Mesothelial cell of epicardium (in vitro differentiated cells): ENCODE measurements around the gene SPIRE2. TPM values are rescaled to one million over a fixed set of nuclear protein-coding genes. Genes with fewer than 3 reads are reported as not detected.
A peak's percentile ranks its signal among the peaks of the same experiment; 100 is the strongest.
"Not testable (repeated sequence)": the region's sequence is repeated elsewhere in the genome, so short reads cannot be mapped to it uniquely, and the experiment has no call there.

ENCODE experiments used
- DNase-seq, 2 experiments: peaks; one replicate each; pipeline ENCODE4 v3.0.0; 2021; ENCODE audit warnings: low spot score in 2 of 2; ENCODE audit not compliant: unreplicated experiment in 2 of 2
- H3K27ac Mint-ChIP-seq: 2 replicates; pipeline ENCODE4 v1.8.0; 2021; ENCODE audit warnings: mixed read lengths
- H3K27me3 Mint-ChIP-seq: 2 replicates; pipeline ENCODE4 v1.8.0; 2021; ENCODE audit warnings: low read depth, mixed read lengths
- H3K36me3 Mint-ChIP-seq: 2 replicates; pipeline ENCODE4 v1.8.0; 2021; ENCODE audit warnings: mixed read lengths
- H3K4me1 Mint-ChIP-seq: 2 replicates; pipeline ENCODE4 v1.8.0; 2021; ENCODE audit warnings: mixed read lengths
- H3K4me3 Mint-ChIP-seq: 2 replicates; pipeline ENCODE4 v1.8.0; 2021; ENCODE audit warnings: mild to moderate bottlenecking, moderate library complexity, mixed read lengths
- H3K9me3 Mint-ChIP-seq: 2 replicates; pipeline ENCODE4 v1.8.0; 2021; ENCODE audit warnings: mixed read lengths
- CTCF ChIP-seq: fragments of 200-600 bp; sonication (generic); IDR thresholded peaks from one replicate; pipeline ENCODE4 v1.5.0; 2021; ENCODE audit warnings: antibody characterized with exemption; ENCODE audit not compliant: unreplicated experiment
- total RNA-seq: library from RNA; stranded (reverse); gene quantifications from 3 replicates; pipeline ENCODE4 v1.2.1, GENCODE V29; 2021

The SPIRE2 gene, protein sequence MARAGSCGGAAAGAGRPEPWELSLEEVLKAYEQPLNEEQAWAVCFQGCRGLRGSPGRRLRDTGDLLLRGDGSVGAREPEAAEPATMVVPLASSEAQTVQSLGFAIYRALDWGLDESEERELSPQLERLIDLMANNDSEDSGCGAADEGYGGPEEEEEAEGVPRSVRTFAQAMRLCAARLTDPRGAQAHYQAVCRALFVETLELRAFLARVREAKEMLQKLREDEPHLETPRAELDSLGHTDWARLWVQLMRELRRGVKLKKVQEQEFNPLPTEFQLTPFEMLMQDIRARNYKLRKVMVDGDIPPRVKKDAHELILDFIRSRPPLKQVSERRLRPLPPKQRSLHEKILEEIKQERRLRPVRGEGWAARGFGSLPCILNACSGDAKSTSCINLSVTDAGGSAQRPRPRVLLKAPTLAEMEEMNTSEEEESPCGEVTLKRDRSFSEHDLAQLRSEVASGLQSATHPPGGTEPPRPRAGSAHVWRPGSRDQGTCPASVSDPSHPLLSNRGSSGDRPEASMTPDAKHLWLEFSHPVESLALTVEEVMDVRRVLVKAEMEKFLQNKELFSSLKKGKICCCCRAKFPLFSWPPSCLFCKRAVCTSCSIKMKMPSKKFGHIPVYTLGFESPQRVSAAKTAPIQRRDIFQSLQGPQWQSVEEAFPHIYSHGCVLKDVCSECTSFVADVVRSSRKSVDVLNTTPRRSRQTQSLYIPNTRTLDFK
- 4.9 to 6.8 TPM (median 5.5 TPM) in 3 replicates for total RNA-seq

GRCh38 chr16:89828199-89828869 is at the start of gene SPIRE2:
Gene SPIRE2, plus strand, starts transcription at chr16:89828475. Its CDS starts 76 bp downstream, at chr16:89828551.
- no peaks in the 10 kb centered on the region for H3K9me3 Mint-ChIP-seq
- TF ChIP-seq CTCF, result no peak
- H3K27ac Mint-ChIP-seq, result peak within 1 kb of the TSS; percentile 56
- peaks cover 3% of the 10 kb centered on the region for H3K27me3 Mint-ChIP-seq
- peaks cover 12% of the 10 kb centered on the region for H3K4me1 Mint-ChIP-seq
- no peaks in the 10 kb centered on the region for H3K36me3 Mint-ChIP-seq
- H3K4me3 Mint-ChIP-seq, result peak within 1 kb of the TSS; percentile 71
- DNase-seq, result peak; percentile 86 to 92

DNA sequence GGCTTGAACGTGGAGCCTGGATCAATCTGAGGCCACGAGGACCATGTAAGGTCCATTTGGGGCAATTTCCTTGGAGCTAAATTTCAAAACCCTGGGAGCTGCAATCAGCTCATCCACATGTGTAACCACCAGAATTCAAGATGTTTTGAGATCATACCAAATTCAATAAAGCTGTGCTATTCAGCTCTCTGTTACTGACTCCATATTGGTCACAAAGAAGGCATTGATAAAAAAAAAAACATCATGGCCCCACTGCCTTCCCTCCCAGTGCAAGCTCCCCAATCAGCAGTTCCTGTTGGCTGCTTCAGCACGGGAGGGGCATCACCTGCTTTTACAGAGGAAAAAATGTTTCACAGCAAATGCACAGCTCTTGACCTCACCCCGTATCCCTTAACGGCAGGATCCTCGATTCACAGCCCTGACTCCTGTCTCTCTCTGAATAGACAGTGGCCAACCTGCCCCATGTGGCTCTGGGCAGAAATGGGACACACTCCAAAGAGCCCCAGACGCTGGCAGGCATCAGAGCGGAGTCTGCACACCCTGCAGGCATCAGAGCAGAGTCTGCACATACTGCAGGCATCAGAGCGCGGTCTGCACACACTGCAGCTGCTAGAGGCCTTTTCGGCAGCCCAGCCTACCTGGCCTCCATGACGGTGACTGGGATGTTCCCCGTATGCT is 48.9 kb upstream of the SPIRE2 start:
- no peaks in the 10 kb centered on the region for H3K4me1 Mint-ChIP-seq
- H3K9me3 Mint-ChIP-seq, result no peaks in the 10 kb centered on the region
- peaks cover 16% of the 10 kb centered on the region for H3K36me3 Mint-ChIP-seq
- no peaks in the 10 kb centered on the region for H3K27me3 Mint-ChIP-seq
- H3K4me3 Mint-ChIP-seq, result no peak overlapping the region
- no peak overlapping the region for H3K27ac Mint-ChIP-seq
- DNase-seq, result no peak
- TF ChIP-seq CTCF, result no peak

DNA sequence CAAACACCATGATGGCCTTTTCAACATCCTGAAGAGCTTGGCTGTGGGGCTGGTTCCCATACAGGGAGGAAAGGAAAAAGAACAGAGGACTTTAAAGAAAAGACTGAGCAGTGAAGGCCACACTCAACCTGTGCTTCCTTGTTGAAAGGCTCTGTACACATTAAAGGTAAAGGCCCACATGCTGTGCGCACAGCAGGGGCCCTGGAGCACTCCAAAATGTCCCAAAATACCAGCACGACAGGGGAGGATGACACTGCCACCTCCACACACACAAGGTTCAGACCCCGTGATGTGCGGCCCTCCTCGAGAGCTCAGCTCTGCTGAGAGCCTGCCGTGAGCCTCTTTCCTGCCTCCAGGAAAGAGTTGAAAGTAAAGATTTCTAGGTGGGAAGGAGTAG is 48.4 kb upstream of the SPIRE2 start:
- Mint-ChIP-seq H3K27ac (no peak overlapping the region), H3K36me3 (peaks cover 20% of the 10 kb centered on the region)

GRCh38 chr16:89782489-89782888 is 45.8 kb upstream of the SPIRE2 start:
- TF ChIP-seq CTCF, result no peak
- Mint-ChIP-seq H3K27me3 (no peaks in the 10 kb centered on the region), H3K4me1 (no peaks in the 10 kb centered on the region), H3K4me3 (no peak overlapping the region), H3K27ac (no peak overlapping the region), H3K9me3 (no peaks in the 10 kb centered on the region), H3K36me3 (peaks cover 21% of the 10 kb centered on the region)
- DNase-seq, result no peak

More for the DNA sequence above, 48.4 kb upstream of the SPIRE2 start:
- no peak for DNase-seq
- Mint-ChIP-seq H3K4me1 (no peaks in the 10 kb centered on the region), H3K9me3 (no peaks in the 10 kb centered on the region), H3K27me3 (no peaks in the 10 kb centered on the region), H3K4me3 (no peak overlapping the region)
- no peak for TF ChIP-seq CTCF

- not testable (repeated sequence) for DNase-seq, H3K27ac Mint-ChIP-seq, H3K9me3 Mint-ChIP-seq, H3K4me3 Mint-ChIP-seq, H3K4me1 Mint-ChIP-seq, H3K27me3 Mint-ChIP-seq
- H3K36me3 Mint-ChIP-seq, result peaks cover 21% of the 10 kb centered on the region
Observed at GRCh38 chr16:89783952-89784351, 44.3 kb upstream of the SPIRE2 start.
